Eye (tissue), 1 donor: ENCODE results near the gene CYTH4.
A peak's percentile ranks its signal among the peaks of the same experiment; 100 is the strongest.

Experiments
- DNase-seq: peaks from one replicate; pipeline ENCODE4 v3.0.0-alpha.2; 2015

The CYTH4 gene

DNA sequence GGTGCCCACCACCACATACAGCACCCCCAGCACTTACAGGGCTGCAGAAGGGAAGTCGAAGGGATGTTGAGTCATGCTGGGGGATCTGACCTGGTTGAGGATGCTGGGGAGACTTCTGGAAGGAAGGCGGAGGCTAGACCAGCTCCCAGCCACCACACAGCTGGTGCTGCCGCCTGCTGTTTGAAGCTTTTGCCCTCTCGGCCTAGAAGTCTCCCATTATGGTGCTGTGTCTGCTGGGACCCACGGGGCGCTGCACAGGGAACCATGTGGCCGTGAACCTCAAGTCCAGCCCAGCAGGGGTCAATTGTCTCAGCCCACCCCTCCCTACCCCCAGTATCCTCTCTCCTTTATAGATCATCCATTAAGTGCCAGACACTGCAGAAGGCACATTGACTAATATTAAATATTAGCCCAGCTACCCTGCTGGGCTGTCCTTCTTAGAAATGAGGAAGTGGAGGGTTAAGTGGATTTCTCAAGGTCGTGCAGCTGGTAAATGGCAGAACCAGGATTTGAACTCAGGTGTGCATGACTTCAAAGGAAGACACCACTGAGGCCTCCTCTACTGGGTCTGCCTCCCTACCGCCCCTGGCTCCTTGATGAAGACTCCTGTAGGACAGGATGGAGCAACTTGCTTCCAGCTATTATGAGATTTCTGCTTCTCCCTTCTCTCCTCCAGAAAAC lies 49.7 kb downstream of the CYTH4 start:
- DNase-seq: no peak

DNA sequence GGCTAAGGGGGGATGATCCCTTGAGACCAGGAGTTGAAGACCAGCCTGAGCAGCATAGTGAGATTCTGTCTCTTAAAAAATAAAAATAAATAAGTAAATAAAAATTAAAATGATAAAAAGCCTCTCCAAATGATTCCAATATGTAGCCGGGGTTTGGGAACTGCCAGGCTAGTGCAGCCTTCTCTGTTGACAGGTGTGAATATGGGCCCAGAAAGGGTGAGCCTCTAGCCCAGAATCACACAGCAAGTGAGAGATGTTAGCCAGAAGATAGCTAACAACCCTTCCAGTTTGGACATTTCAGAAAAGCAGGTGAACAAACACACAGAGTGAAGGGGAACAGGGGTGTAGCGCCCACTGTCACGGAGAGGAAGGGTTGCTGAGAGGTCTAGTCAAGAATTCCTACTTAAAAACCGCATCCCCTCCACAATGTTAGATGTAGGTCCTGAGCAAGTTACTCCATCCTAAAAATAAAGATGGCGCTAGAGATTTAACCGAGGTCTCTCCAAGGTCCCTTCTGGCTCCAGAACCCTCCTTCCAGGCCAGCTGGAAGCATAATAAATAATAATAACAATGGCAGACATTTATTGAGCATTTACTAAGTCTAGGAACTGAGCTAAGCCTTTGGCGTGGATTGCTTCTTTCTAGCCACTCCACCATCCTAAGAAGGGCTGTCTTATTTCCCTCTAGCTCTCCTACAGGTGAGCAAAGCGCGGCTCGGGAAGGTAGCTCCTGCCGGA lies 51.6 kb downstream of the CYTH4 start:
- no peak for DNase-seq

DNA sequence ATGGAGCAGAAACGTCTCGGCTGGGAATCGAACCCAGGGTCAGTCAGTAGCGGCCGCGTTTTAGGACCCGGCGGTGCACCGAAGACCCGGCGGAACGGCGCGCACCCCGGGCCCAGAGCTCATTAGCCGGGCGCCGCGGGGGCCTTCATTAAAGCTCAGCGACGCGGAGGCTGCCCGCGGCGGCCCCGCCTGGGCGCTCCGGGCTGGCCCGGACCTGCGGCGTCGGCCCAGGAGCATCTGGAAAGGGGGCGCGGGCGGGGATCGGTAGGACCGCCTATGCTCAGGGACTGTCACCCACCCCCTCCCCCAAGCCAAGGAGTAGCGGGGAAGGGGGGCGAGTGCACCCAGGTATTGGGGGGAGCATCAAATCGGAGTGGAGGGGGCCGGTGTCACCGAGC lies 52.2 kb downstream of the CYTH4 start:
- peak; percentile 55 for DNase-seq

DNA sequence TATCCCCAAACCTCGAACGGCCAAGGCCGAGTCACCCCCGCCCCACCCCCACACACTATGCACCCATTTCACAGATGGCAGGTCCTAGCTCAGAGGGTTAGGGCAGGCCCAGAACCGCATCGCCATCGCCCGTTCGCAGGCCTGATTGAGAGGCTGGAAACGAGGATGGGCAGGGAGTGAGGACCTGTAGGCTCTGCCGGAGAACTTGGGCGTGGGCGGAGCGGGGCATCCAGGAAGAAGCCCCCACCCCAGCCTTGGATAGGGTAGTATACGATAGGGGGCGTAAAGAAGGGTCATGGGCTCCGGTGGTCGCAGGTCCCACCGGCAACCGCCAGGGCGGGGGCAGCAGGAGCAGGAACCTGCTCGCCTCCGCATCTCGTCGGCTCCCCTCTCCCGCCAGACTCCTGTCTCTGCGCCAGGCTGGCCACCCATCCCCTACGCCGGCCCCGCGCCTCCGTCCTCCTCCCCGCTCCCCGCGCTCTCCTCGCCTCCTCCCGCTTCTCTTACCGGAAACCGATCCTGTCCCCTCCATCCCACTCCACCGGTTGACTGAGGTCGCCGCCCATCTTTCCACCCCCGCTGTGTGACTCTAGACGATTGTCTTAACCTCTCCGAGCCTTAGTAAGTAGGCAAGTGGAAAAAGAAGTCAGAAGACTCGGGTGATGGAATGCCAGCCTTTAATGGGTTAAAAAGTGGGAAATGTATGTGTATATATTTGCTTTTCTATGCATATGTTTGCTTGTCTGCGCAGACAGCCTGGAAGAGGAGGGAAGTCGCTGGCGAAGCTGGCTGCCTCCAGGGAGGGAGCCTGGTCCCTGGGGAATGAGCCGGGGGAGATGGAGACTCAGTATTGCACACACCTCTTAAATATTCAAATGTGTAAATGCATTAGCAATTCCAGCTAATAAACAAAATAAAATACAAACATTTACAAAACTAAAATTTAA lies 52.8 kb downstream of the CYTH4 start:
- DNase-seq: peak; percentile 54

DNA sequence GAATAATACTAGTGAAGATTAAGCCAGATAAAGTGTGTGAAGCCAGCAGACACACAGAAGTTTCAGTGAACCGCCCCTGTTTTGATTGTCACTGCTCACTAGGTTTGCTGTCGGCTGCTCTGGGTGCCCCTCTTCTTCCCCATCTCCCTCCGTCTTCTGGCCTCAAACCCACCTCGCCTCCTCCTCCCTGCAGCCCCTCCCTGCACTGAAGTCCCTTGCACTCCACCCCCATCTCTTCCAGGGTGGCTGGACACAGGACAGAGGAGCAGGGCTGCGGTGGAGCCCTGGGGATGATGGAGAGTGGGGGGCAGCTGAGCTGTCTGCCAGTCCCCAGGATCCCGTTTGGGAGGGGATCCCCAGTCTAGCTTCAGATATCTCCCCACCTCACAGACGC lies 53.5 kb downstream of the CYTH4 start:
- no peak for DNase-seq

DNA sequence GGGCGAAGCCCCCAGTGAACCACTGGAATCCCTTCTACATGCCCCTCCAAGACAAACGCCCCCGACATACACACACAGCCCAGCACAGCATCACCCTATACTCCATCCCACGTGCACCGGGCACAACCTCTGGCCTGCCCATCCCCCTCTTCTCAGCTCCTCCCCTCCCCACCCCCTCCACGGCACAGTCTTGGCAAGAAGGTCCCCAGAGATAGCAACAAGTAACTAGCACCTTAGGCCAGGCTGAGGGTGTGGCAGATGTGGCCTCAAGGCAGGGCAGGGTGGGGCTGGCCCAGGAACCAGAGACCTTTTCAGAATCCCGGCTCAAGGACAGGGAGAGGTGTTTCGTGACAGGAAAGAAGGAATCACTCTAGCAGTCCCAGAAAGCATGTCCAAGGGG lies 54.3 kb downstream of the CYTH4 start:
- no peak for DNase-seq

DNA sequence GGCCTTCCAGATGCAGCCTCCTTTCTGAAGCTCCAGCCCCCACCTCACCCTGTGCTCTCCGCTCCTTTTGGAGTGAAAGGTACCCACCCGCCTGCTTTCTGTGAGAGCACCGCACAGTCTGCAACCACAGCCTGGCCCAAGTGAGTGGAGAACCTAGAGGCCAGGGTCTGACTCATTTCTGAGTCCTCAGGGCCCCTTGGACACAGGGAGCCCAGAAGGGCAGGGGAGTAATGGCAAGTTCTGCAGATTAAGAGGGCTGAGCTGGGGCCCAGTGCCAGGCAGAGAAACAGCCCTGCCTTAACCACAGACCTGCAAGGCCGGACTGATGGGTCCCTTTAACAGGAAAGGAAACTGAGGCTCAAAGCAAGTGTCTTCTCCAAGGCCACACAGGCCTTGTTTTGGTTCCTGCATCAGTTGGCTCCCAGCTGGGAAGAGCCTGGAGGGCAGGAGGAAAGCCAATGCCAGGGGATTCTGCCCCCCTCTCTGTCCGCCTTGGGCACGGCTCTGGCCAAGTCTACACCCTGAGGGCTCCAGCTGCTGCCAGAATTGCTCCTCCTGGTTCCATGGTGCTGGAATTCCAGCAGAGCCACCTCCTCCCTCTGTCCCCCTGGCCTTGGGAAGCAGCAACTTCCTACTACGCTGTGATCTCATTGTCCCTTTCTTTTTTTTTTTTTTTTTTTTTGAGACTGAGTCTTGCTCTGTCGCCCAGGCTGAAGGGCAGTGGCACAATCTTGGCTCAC lies 55.1 kb downstream of the CYTH4 start:
- no peak for DNase-seq

DNA sequence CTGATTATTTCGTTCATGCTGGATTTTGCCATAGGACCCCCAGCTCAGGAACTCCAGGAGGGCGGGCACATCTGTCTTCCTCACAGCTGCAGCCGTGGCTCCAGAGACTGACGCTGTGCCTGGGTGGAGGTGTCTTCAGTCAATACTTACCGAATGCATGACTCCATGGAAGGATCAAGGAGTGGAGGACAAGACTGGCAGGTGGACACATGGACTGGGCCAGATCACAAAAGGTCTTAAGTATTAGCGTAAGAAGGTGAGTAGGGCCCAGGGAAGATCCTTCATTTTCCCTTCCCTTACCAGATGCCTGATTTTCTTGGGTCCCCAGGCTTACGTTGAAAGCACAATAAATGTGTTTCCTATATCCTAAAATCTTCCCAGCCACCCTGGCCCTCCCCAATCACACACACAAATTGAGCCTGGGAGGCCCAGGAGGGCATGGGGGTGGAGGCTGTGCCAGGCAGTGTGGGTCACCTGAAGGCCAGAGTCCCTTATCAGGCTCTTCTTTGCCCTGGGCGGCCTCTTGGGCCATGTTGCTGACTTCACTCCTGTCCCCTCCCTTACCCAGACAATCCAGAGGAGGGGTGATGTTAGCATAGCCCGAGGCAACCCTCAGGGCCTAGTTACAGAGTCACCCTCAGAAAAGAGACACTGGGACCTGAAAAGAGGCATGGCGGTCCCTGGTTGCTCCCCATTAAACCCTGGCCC lies 56.4 kb downstream of the CYTH4 start:
- no peak for DNase-seq

DNA sequence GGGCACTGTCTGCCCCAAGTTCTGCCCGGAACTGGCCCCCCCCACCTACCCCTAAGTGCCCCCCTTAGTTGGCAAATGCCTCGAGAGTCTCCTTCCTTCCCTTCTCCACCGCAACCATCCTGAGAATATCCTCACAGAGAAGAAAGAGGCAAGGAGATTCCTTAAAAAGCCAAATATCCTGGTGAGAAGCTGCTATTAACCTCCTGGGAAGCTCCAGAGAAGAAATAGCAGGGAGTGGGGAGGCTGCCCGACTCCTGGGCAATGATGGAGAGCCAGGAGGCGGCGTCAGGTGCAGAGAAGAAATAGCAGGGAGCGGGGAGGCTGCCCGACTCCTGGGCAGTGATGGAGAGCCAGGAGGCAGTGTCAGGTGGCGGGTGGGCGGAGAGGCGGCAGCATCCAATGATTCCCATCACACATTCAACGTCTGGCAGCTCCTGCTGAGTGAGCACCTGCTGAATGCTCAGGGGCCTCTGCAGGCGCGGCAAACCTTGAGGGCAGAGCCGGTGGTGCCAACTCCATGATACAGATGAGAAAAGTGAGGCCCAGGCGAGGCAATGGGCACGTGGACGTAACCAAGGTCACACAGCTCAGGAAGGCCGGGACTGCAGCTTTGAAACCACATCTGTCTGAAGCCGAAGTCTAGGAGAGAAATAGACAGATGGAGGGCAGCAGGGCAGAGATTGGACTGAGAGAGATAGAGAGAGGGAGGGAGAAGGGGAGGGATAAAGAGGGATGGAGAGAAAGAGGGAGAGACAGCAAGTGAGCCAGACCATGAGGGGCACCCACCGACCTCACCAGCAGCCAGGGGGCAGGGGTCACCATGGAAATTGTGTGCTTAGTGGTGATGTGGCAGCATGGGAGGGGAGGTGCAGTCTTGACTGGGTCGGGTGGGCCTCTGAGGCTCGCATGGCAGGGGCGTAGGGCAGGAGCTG lies 58.3 kb downstream of the CYTH4 start:
- DNase-seq: peak; percentile 63

DNA sequence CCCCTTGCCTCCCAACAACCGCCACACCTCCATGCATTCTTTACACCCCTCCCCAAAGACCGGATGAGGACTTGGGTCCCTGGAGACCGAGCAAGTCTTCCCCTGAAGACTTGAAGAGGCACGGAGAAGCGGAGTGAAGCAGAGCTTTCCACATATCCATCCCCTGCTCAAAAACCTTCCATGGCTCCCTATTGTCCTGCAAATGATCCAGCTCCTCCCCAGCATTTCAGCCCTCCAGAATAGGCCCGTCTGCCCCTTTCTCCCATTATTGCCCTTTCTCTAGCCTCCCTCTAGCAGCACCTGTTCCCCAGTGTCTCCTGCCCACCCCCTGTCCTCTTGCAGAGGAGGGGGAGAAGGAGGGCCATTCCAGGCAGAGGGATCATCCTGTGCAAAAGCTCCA lies 59.8 kb downstream of the CYTH4 start:
- no peak for DNase-seq

DNA sequence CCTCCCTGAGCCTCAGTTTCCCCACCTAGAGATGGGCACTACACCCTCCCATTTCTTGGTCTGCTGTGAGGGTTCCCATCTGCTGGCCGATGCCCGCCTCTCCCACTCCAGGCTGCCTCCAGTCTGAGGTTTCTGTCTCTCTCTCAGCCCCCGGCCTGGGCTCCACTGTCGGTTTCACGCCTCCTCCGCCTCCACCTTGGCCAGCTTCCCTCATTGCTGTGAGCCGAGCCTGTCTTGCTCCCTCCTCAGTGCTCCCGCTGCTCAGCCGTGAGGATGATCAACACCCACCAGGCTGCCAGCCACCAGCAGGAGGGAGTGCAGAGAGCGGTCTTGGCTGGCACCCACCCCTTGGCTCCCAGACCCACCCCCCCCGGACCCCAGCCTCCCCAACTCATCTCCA lies 61.0 kb downstream of the CYTH4 start:
- DNase-seq: no peak

DNA sequence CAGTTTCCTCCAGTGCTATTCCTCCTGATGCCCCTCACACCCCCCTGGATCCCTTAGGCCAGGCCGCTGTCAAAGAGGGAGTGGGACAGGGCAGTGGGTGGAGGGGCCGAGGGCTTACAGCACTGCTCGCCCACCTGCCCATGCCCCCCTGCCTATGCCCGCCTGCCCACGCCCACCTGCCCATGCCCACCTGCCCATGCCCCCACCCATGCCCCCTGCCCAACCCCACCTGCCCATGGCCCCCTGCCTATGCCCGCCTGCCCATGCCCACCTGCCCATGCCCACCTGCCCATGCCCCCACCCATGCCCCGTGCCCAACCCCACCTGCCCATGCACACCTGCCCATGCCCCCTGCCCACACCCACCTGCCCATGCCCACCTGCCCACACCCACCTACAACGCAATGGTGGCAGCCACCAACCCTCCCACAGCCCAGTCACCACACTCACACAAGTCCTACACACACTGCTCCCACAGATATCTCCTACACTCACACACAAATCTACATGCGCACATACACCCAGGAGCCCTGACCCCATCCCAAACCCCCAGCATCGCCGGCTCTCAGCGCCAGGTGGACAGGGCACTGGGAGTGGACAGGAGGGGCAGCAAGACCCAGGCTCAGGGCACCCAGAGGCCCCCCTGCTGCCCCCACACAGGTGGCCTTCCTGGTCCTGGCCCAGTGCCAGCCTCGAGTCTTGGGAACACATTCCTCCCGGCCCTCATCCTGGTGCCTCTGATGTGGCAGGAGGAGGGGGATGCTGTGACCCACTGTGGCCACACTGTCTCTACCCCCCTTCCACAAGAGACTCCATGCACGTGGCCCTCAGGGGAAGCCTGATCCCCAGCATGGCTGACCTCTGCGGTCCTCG lies 61.8 kb downstream of the CYTH4 start:
- DNase-seq: no peak

DNA sequence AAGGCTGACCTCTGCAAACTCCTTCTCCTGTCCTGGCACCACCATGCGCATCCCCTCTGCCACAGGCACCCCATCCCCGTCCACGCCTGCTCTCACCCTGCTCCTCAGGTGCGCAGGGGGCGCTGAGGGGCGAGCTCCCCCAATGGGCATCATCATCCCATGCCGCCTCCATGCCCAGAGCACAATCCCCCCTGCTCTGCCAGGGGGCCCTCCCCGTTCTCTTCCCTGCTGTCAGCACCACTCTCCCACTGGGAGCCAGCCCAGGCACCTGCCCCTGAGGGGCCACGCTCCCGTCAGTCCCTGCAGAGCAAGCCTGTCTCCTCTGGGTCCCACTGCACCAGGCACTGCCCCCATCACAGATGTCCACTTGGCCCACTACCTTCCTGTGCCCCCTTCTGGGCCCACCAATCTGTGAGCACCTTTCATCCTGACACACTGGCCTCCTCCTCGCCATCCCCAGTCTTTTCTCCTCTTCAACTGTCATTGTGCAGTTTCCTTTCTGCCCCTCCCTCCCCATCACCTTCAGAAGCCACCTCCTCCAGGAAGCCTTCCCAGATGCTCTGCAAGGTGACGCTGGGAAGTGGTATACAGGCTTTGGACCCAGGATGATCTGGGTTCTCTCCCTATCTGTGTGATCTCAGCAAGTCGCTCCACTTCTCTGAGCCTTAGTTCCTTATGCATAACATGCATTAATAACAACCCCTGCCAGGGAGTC lies 62.6 kb downstream of the CYTH4 start:
- DNase-seq: no peak

DNA sequence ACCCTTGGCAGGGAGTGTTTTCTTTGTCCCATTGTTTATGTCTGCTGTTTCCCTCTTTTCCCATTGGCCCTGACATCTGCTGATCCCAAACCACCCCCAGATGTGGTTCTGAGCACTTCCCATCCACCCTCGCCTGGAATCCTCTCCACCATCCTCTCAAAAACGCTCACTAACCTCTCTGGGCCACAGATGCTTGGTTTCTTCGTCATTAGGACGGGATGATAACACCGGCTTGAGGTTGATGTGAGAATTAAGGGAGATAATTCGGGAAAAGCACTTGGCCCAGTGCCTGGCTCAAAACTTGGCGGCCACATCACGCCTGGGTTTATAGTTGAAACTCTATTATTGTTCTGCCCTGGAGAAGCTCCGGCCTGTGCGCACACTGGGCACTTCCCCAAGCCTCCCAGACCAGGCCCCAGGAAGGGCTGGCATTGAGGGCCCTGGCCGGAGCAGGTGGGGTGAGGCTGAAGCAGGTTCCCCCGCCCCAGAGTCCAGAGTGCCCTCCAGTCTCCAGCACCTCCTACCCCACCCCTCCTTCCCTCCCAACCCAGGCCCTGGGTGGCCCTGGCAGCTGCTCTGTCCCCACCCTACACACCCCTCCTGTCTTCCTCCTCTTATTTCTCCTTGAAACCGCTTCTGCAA lies 63.7 kb downstream of the CYTH4 start:
- DNase-seq: no peak

DNA sequence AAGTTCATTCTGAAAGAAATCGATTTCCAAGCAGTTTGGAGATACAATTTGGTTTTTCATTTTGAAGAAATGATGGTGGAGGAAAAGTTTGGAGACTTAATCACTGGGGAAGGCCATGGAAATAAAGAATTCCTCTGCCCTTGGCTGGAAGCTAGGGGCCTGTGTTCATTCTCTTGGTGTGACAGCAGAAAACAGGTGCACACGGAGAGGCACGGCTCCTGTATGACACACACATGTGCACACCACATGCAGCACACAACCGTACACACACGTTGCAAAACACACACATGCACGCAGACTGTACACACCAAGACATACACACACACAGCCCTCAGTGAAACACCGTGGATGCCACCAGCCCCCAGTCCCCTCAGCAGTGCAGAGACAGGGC lies 64.2 kb downstream of the CYTH4 start:
- no peak for DNase-seq

DNA sequence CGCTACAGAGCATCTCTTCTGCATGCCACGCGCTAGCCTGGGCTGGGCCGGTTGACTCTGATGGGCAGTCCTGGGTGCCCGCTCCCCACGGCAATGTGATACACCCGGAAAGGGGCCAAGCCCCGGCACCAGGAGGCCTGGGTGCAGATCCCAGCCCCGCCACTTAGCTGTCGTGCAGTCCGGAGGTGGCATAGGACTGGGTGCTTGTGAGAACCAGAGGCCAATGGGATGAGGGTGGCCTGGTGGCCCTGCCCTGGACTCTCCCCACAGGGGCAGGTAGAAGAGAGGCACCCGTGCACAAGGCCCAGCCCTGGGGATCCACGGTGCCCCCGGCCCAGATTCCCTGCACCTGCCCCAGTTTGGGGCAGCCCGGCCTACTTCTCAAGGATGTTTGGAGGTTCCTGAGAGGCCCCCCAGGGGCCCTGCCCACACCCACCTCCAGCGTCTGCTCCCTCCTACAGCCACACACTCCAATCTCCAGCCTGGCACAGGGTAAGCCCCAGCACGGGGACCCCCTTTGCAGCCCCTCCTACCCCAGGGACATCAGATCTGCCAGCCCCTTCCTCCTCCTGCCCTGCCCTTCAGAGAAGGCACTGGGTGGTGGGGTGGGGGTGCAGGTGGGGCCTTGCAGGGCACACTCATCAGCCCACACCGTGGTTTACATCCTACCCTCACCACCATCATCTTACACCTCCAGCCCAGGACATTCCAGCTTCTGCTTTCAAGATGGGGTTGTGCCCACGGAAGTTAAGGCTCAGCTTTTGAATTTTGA lies 66.9 kb downstream of the CYTH4 start:
- DNase-seq: no peak

DNA sequence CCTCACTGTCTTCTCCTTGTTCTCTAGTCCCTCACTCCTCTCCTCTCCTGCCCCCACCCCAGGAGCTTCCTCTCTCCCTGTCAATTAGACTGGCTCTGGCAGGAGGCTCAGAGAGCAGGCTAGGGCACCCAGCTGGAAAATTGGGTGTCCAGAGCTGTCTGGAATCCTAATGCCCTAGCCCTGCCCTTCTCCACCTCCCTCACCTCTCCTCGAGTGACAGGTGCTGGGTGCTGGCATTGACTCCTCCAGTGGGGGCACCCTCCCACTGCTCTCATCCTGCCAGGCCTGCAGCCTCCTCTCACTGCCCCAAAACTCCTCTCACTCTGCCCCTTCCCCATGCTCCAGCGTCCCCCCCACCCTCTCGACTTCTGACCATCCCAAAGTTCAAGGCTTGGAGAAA lies 68.9 kb downstream of the CYTH4 start:
- DNase-seq: no peak

DNA sequence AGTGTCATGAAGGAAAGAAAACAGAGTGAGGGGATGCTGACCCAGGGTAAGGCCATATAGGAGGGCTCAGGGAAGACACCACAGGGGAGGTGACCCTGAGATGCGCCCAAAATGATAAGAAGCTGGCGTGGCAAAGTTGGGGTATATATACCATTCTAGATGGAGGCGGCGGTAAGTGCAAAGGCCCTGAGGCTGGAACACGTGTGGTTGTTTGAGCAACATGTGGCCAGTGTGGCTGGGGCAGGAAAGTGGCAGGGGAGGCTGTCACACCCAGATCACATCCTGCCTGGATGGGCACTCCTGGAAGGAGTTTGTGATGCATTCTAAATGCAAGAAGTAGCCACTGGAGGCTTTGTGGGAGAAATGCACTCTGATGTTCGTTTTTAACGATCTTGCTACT lies 70.2 kb downstream of the CYTH4 start:
- DNase-seq: no peak
